HEK293 (cell line): ENCODE results near the gene SH3GL2.

Experiments
- CTCF ChIA-PET: fragments of 350-600 bp; formaldehyde crosslinking; extraction: SDS; loops from one replicate; lab custom pipeline; 2021; ENCODE audit warnings: antibody characterized with exemption; lab: Yijun Ruan, JAX
- POLR2A ChIA-PET: fragments of 300-600 bp; formaldehyde crosslinking; extraction: SDS; loops from one replicate; lab custom pipeline; 2020; ENCODE audit warnings: antibody characterized with exemption, inconsistent platforms; lab: Yijun Ruan, JAX
- H3K27ac ChIP-seq: fragments of 200-500 bp; sonication (Bioruptor generic); 2 replicates; pipeline ENCODE4 v1.5.1; 2014; ENCODE audit warnings: low read depth, low read length, control low read depth, inconsistent platforms; ENCODE audit errors: extremely low read depth
- H3K36me3 ChIP-seq, 2 experiments: fragments of 200-500 bp in 1 of 2; sonication (Bioruptor generic) in 1 of 2; 1 replicate in 1 of 2; 2 replicates in 1 of 2; pipeline ENCODE4 v1.5.1; 2014 to 2017; ENCODE audit warnings: inconsistent platforms in 2 of 2, low read length in 2 of 2; ENCODE audit not compliant: control insufficient read depth in 2 of 2, insufficient read depth in 1 of 2
- H3K4me1 ChIP-seq: fragments of 200-500 bp; sonication (Bioruptor generic); 2 replicates; pipeline ENCODE4 v1.5.1; 2014; ENCODE audit warnings: mild to moderate bottlenecking, low read length, inconsistent platforms; ENCODE audit not compliant: control insufficient read depth, insufficient read depth
- H3K4me3 ChIP-seq: 2 replicates; pipeline ENCODE4 v1.5.1; 2011; ENCODE audit warnings: low read depth, mild to moderate bottlenecking, control low read depth, low read length, moderate library complexity
- H3K9me3 ChIP-seq: fragments of 200-500 bp; sonication (Bioruptor generic); 2 replicates; pipeline ENCODE4 v1.5.1; 2014; ENCODE audit warnings: low read depth, low read length, inconsistent platforms; ENCODE audit not compliant: control insufficient read depth, insufficient read depth
- BCL11B ChIP-seq: fragments of 450-650 bp; formaldehyde crosslinking; IDR thresholded peaks from 2 replicates; pipeline ENCODE4 v1.5.1; 2016; ENCODE audit warnings: low read depth, missing biosample characterization, missing genetic modification characterization
- MEIS1 ChIP-seq: sonication (generic); formaldehyde crosslinking; IDR thresholded peaks from 2 replicates; pipeline ENCODE4 v1.8.1; 2022; ENCODE audit warnings: missing genetic modification reagents, mild to moderate bottlenecking, borderline replicate concordance
- PATZ1 ChIP-seq: fragments of 450-650 bp; formaldehyde crosslinking; IDR thresholded peaks from 2 replicates; pipeline ENCODE4 v1.5.1; 2016; ENCODE audit warnings: missing biosample characterization, missing genetic modification characterization
- SCRT2 ChIP-seq: fragments of 450-650 bp; formaldehyde crosslinking; IDR thresholded peaks from 2 replicates; pipeline ENCODE4 v1.5.1; 2016; ENCODE audit warnings: missing biosample characterization, missing genetic modification characterization
- ZNF426 ChIP-seq: fragments of 450-650 bp; formaldehyde crosslinking; IDR thresholded peaks from 2 replicates; pipeline ENCODE4 v1.5.1; 2017; ENCODE audit warnings: missing biosample characterization, missing genetic modification characterization, mild to moderate bottlenecking, inconsistent platforms, moderate library complexity
- ZNF473 ChIP-seq: fragments of 450-650 bp; formaldehyde crosslinking; IDR thresholded peaks from 2 replicates; pipeline ENCODE4 v1.5.1; 2017; ENCODE audit warnings: missing biosample characterization, missing genetic modification characterization
- ZNF624 ChIP-seq: fragments of 450-650 bp; formaldehyde crosslinking; IDR thresholded peaks from 2 replicates; pipeline ENCODE4 v1.5.1; 2017; ENCODE audit warnings: missing biosample characterization, missing genetic modification characterization
- ZNF747 ChIP-seq: fragments of 450-650 bp; formaldehyde crosslinking; IDR thresholded peaks from 2 replicates; pipeline ENCODE4 v1.5.1; 2016; ENCODE audit warnings: missing biosample characterization, missing genetic modification characterization
- ZNF768 ChIP-seq: fragments of 450-650 bp; formaldehyde crosslinking; IDR thresholded peaks from 2 replicates; pipeline ENCODE4 v1.5.1; 2018; ENCODE audit warnings: missing biosample characterization, mild to moderate bottlenecking, missing genetic modification characterization
- ZNF777 ChIP-seq: fragments of 450-650 bp; formaldehyde crosslinking; IDR thresholded peaks from 2 replicates; pipeline ENCODE4 v1.5.1; 2017; ENCODE audit warnings: missing biosample characterization, missing genetic modification characterization, borderline replicate concordance
- ZSCAN4 ChIP-seq: fragments of 450-650 bp; formaldehyde crosslinking; IDR thresholded peaks from 2 replicates; pipeline ENCODE4 v1.5.1; 2017; ENCODE audit warnings: missing biosample characterization, missing genetic modification characterization
- TF ChIP-seq, protein P1 (sequence below): fragments of 450-650 bp; formaldehyde crosslinking; IDR thresholded peaks from 2 replicates; pipeline ENCODE4 v1.5.1; 2016; ENCODE audit warnings: missing biosample characterization, missing genetic modification characterization
- TF ChIP-seq, protein P2 (sequence below): sonication (generic); formaldehyde crosslinking; IDR thresholded peaks from 2 replicates; pipeline ENCODE4 v1.8.1; 2022; ENCODE audit warnings: mild to moderate bottlenecking, moderate library complexity, missing genetic modification reagents
- TF ChIP-seq, protein P3 (sequence below): IDR thresholded peaks from 2 replicates; pipeline ENCODE4 v1.6.1; 2011; ENCODE audit warnings: mild to moderate bottlenecking, low read depth, low read length, borderline replicate concordance

Gene SH3GL2

GRCh38 chr9:17637229-17637628 lies 58.4 kb downstream of the SH3GL2 start:
- TF ChIP-seq, protein P1, sequence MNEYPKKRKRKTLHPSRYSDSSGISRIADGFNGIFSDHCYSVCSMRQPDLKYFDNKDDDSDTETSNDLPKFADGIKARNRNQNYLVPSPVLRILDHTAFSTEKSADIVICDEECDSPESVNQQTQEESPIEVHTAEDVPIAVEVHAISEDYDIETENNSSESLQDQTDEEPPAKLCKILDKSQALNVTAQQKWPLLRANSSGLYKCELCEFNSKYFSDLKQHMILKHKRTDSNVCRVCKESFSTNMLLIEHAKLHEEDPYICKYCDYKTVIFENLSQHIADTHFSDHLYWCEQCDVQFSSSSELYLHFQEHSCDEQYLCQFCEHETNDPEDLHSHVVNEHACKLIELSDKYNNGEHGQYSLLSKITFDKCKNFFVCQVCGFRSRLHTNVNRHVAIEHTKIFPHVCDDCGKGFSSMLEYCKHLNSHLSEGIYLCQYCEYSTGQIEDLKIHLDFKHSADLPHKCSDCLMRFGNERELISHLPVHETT (tag by site-specific recombination) = no peak
- TF ChIP-seq ZNF747 (no peak), ZNF768 (no peak), BCL11B (tag by site-specific recombination) (no peak), ZNF473 (tag by site-specific recombination) (no peak)
- H3K9me3 ChIP-seq = no peaks in the 10 kb centered on the region
- H3K36me3 ChIP-seq = no peaks in the 10 kb centered on the region
- peaks cover 7% of the 10 kb centered on the region; the same call in 1 of the 2 replicates for H3K4me1 ChIP-seq
- H3K4me3 ChIP-seq = no peak overlapping the region
- ChIA-PET CTCF (no interaction called here), POLR2A (no interaction called here)
- no peak overlapping the region for H3K27ac ChIP-seq

DNA sequence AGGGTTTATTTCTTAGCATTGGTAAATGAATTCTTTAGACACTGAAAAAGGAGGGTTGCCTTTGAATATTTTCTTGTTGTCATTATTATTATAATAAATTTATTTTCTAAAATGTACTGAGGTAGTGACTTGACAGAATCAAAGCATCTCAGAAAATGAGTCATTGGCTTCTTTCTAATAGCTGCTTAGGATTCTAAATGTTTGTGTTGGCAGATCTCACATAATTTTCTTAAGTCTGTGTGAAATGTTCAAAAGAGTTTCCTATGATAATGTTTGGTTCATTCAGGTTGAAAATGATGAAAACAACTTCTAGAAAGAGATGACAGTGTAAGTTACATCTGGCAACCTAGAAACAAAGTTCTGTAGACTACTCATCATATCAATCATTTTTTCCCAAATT lies 69.7 kb downstream of the SH3GL2 start:
- Histone ChIP-seq H3K4me1 (no peaks in the 10 kb centered on the region), H3K36me3 (no peaks in the 10 kb centered on the region), H3K9me3 (no peaks in the 10 kb centered on the region), H3K4me3 (no peak overlapping the region), H3K27ac (no peak overlapping the region)
- TF ChIP-seq PATZ1 = no peak
- TF ChIP-seq, protein P2, sequence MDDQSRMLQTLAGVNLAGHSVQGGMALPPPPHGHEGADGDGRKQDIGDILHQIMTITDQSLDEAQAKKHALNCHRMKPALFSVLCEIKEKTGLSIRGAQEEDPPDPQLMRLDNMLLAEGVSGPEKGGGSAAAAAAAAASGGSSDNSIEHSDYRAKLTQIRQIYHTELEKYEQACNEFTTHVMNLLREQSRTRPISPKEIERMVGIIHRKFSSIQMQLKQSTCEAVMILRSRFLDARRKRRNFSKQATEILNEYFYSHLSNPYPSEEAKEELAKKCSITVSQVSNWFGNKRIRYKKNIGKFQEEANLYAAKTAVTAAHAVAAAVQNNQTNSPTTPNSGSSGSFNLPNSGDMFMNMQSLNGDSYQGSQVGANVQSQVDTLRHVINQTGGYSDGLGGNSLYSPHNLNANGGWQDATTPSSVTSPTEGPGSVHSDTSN (CRISPR knock-in tag) = no peak
- TF ChIP-seq ZNF777 = no peak
- TF ChIP-seq, protein P3, sequence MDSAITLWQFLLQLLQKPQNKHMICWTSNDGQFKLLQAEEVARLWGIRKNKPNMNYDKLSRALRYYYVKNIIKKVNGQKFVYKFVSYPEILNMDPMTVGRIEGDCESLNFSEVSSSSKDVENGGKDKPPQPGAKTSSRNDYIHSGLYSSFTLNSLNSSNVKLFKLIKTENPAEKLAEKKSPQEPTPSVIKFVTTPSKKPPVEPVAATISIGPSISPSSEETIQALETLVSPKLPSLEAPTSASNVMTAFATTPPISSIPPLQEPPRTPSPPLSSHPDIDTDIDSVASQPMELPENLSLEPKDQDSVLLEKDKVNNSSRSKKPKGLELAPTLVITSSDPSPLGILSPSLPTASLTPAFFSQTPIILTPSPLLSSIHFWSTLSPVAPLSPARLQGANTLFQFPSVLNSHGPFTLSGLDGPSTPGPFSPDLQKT = no peak
- CTCF ChIA-PET = interaction anchor here (1.4 kb wide), 1 partner anchor 15 kb away, joined by 3 read pairs; no protein-coding TSS in a partner anchor
- POLR2A ChIA-PET = no interaction called here

DNA sequence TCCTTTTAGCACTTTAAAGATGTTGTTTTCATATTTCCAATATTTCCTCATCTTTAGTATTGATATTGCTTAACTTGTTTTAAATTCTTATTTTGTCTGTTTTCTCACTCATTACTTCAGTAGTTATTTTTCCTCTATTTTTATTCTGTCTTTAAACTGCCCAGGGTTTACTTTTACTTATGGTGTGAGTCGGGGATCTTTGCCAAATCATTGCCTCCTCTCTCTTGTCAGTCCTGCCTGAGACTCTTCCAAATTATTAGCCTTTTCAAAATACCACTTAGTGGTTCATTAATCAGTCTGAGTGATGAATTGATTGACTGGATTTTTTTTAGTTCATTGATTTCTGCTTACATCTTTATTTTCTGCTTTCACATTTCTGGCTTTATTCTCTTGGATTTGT lies 72.9 kb downstream of the SH3GL2 start:
- CTCF ChIA-PET = no interaction called here
- POLR2A ChIA-PET = no interaction called here
- Histone ChIP-seq H3K27ac (no peak overlapping the region), H3K4me3 (no peak overlapping the region), H3K4me1 (no peaks in the 10 kb centered on the region), H3K9me3 (no peaks in the 10 kb centered on the region), H3K36me3 (no peaks in the 10 kb centered on the region)
- no peak for TF ChIP-seq ZSCAN4 (tag by site-specific recombination)
- TF ChIP-seq SCRT2 = no peak
- TF ChIP-seq ZNF624 (tag by site-specific recombination) = no peak
- TF ChIP-seq MEIS1 (CRISPR knock-in tag) = no peak
- TF ChIP-seq ZNF426 = no peak
